Astrocyte (in vitro differentiated cells and primary cell): ENCODE measurements around the gene A3GALT2. TPM values are rescaled to one million over a fixed set of nuclear protein-coding genes. Genes with fewer than 3 reads are reported as not detected.

Source experiments
- DNase-seq: peaks from one replicate; pipeline ENCODE4 v3.0.0-alpha.2; 2010; ENCODE audit warnings: low read depth
- FAIRE-seq: peaks from 2 replicates; lab custom pipeline; 2011; peaks lifted over from hg19 to GRCh38; lab: Jason Lieb, UNC
- H2AFZ ChIP-seq: 2 replicates; pipeline ENCODE4 v1.6.0; 2012; ENCODE audit warnings: low read depth, low read length, inconsistent platforms
- H3K27ac ChIP-seq: 2 replicates; pipeline ENCODE4 v1.5.1; 2011; ENCODE audit warnings: low read depth, low read length, inconsistent platforms
- H3K27me3 ChIP-seq: 2 replicates; pipeline ENCODE4 v1.6.0; 2011; ENCODE audit warnings: low read length, inconsistent platforms; ENCODE audit not compliant: insufficient read depth
- H3K36me3 ChIP-seq: 2 replicates; pipeline ENCODE4 v1.5.1; 2011; ENCODE audit warnings: low read length, inconsistent platforms; ENCODE audit not compliant: insufficient read depth
- H3K4me1 ChIP-seq: 2 replicates; pipeline ENCODE4 v1.5.1; 2011; ENCODE audit warnings: low read length, inconsistent platforms; ENCODE audit not compliant: insufficient read depth
- H3K4me2 ChIP-seq: 2 replicates; pipeline ENCODE4 v1.6.0; 2012; ENCODE audit warnings: low read length, inconsistent platforms
- H3K4me3 ChIP-seq: 2 replicates; pipeline ENCODE4 v1.5.1; 2011; ENCODE audit warnings: low read depth, mild to moderate bottlenecking, low read length, inconsistent platforms; ENCODE audit not compliant: insufficient read depth
- H3K79me2 ChIP-seq: 2 replicates; pipeline ENCODE4 v1.6.0; 2012; ENCODE audit warnings: mild to moderate bottlenecking, low read length, inconsistent platforms; ENCODE audit not compliant: insufficient read depth
- H3K9ac ChIP-seq: 2 replicates; pipeline ENCODE4 v1.6.0; 2012; ENCODE audit warnings: mild to moderate bottlenecking, low read length, inconsistent platforms
- H3K9me3 ChIP-seq: 2 replicates; pipeline ENCODE4 v1.5.1; 2012; ENCODE audit warnings: low read depth, mild to moderate bottlenecking, low read length, inconsistent platforms; ENCODE audit not compliant: insufficient read depth
- H4K20me1 ChIP-seq: 2 replicates; pipeline ENCODE4 v1.6.0; 2012; ENCODE audit warnings: low read length, inconsistent platforms; ENCODE audit not compliant: insufficient read depth
- H3K27ac Mint-ChIP-seq: one replicate; pipeline ENCODE4 v1.8.0; 2021; ENCODE audit warnings: mild to moderate bottlenecking, mixed read lengths; ENCODE audit not compliant: unreplicated experiment
- H3K27me3 Mint-ChIP-seq: one replicate; pipeline ENCODE4 v1.8.0; 2021; ENCODE audit warnings: low read depth, mixed read lengths; ENCODE audit not compliant: unreplicated experiment
- H3K36me3 Mint-ChIP-seq: one replicate; pipeline ENCODE4 v1.8.0; 2021; ENCODE audit warnings: low read depth, mixed read lengths; ENCODE audit not compliant: unreplicated experiment
- H3K4me1 Mint-ChIP-seq: one replicate; pipeline ENCODE4 v1.8.0; 2021; ENCODE audit warnings: low read depth, mixed read lengths; ENCODE audit not compliant: unreplicated experiment
- H3K4me3 Mint-ChIP-seq: one replicate; pipeline ENCODE4 v1.8.0; 2021; ENCODE audit warnings: mild to moderate bottlenecking, moderate library complexity, mixed read lengths; ENCODE audit not compliant: unreplicated experiment
- H3K9me3 Mint-ChIP-seq: one replicate; pipeline ENCODE4 v1.8.0; 2021; ENCODE audit warnings: mild to moderate bottlenecking, mixed read lengths; ENCODE audit not compliant: unreplicated experiment
- CTCF ChIP-seq: IDR thresholded peaks from 2 replicates; pipeline ENCODE4 v1.5.1; 2011; ENCODE audit warnings: low read depth, mild to moderate bottlenecking, inconsistent platforms, low read length, moderate library complexity; ENCODE audit not compliant: insufficient read depth
- EZH2 ChIP-seq: IDR thresholded peaks from 2 replicates; pipeline ENCODE4 v1.6.1; 2012; ENCODE audit warnings: mild to moderate bottlenecking, low read length, inconsistent platforms; ENCODE audit not compliant: insufficient read depth
- total RNA-seq: library from RNA; stranded (reverse); gene quantifications from 2 replicates; pipeline ENCODE4 v1.2.1, GENCODE V29; 2021

A3GALT2 gene
- total RNA-seq, 1 donor from 2014 or later = not detected

- Mint-ChIP-seq H3K27ac (no peak overlapping the region), H3K36me3 (peaks cover 15% of the 10 kb centered on the region), H3K9me3 (no peaks in the 10 kb centered on the region), H3K27me3 (no peaks in the 10 kb centered on the region), H3K4me3 (no peak overlapping the region), H3K4me1 (no peaks in the 10 kb centered on the region)
- Histone ChIP-seq H2AFZ (no peak overlapping the region), H3K36me3 (peaks cover 27% of the 10 kb centered on the region), H3K79me2 (no peaks in the 10 kb centered on the region), H3K9ac (no peak overlapping the region), H3K4me2 (no peak overlapping the region), H4K20me1 (peaks cover 6% of the 10 kb centered on the region), H3K4me1 (no peaks in the 10 kb centered on the region), H3K4me3 (no peak overlapping the region), H3K9me3 (no peaks in the 10 kb centered on the region), H3K27ac (no peak overlapping the region), H3K27me3 (no peaks in the 10 kb centered on the region)
- no peak for DNase-seq
- no peak for TF ChIP-seq CTCF
- TF ChIP-seq EZH2 = no peak
- no peak for FAIRE-seq
Observed at GRCh38 chr1:33282791-33283190, 38.1 kb downstream of the A3GALT2 start.

GRCh38 chr1:33281554-33282303, 39.2 kb downstream of the A3GALT2 start:
- Histone ChIP-seq H3K27me3 (no peaks in the 10 kb centered on the region), H3K27ac (no peak overlapping the region), H3K4me3 (no peak overlapping the region), H3K36me3 (peaks cover 34% of the 10 kb centered on the region), H3K9me3 (no peaks in the 10 kb centered on the region), H3K4me1 (no peaks in the 10 kb centered on the region), H3K9ac (no peak overlapping the region), H3K4me2 (no peak overlapping the region), H4K20me1 (no peaks in the 10 kb centered on the region), H3K79me2 (no peaks in the 10 kb centered on the region), H2AFZ (no peak overlapping the region)
- H3K27ac Mint-ChIP-seq = peak overlapping the region; percentile 27
- no peaks in the 10 kb centered on the region for H3K27me3 Mint-ChIP-seq
- no peaks in the 10 kb centered on the region for H3K9me3 Mint-ChIP-seq
- no peak overlapping the region for H3K4me3 Mint-ChIP-seq
- FAIRE-seq = no peak
- H3K4me1 Mint-ChIP-seq = no peaks in the 10 kb centered on the region
- H3K36me3 Mint-ChIP-seq = peaks cover 16% of the 10 kb centered on the region
- no peak for DNase-seq
- no peak for TF ChIP-seq CTCF
- no peak for TF ChIP-seq EZH2

GRCh38 chr1:33280091-33280661, 40.7 kb downstream of the A3GALT2 start:
- H3K9ac ChIP-seq = no peak overlapping the region
- no peak for FAIRE-seq
- H2AFZ ChIP-seq = no peak overlapping the region
- Mint-ChIP-seq H3K27ac (no peak overlapping the region), H3K36me3 (peaks cover 14% of the 10 kb centered on the region), H3K9me3 (no peaks in the 10 kb centered on the region), H3K4me1 (no peaks in the 10 kb centered on the region), H3K27me3 (no peaks in the 10 kb centered on the region), H3K4me3 (no peak overlapping the region)
- peaks cover 12% of the 10 kb centered on the region for H4K20me1 ChIP-seq
- TF ChIP-seq EZH2 = no peak
- TF ChIP-seq CTCF = no peak
- DNase-seq = no peak
- H3K36me3 ChIP-seq = peaks cover 31% of the 10 kb centered on the region
- no peaks in the 10 kb centered on the region for H3K9me3 ChIP-seq
- H3K27ac ChIP-seq = no peak overlapping the region
- H3K4me1 ChIP-seq = no peaks in the 10 kb centered on the region
- no peak overlapping the region for H3K4me3 ChIP-seq
- no peak overlapping the region for H3K4me2 ChIP-seq
- H3K27me3 ChIP-seq = no peaks in the 10 kb centered on the region
- H3K79me2 ChIP-seq = peaks cover 8% of the 10 kb centered on the region
